NCI-H2081 (cell line): ENCODE data around the gene MAP4K2.

ENCODE experiments used
- DNase-seq, 2 experiments: peaks; one replicate each; lab custom pipeline; 2025; lab: John Stamatoyannopoulos, UW

The MAP4K2 gene

DNA sequence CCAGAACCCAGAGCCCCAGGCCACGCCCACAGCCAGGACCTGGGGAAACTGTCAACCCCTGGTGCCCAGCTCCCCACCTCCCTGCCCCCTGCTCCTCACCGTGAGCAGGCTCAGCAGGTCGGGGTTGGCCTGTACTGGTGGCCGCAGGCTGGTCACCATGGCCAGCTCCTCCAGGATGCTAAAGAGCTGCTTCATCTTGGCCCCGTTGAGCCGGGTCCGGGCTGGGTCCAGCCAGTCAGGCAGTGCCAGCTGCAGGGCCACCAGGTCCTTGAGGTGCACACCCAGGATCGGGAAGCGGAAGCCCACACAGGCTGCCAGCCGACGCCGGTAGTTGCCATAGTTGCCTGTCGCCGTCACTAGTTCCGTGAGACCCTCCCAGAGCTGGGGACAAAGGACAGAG is 66.4 kb downstream of the MAP4K2 start:
- no peak for DNase-seq

DNA sequence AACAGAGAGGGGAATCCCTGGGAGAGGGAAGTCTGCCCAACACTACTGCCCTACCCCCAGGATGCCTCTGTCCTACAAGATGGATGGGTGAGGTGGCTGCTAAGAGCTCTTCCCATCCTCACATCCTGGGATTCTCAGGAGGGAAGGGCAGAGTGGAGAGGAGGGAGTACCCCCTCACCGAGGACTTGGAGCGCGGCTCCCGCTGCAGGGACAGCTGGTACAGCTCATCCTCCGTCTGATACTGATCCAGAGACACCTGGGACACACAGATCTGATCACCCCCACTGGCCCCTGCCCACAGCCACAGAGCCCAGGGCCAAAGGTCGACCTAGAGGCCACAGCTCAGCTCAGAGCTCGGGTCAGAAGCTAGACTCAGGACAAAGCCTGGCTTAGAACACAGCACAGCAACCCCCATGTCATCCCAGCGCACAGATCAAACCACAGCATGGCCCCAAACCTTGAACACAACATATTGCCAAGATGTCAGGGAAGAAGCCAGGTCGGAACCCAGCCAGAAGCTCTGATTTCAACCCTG is 67.2 kb downstream of the MAP4K2 start:
- DNase-seq = no peak
